Stimulated activated CD4-positive, alpha-beta T cell treated with anti-CD3 and anti-CD28 coated beads, Interleukin-1b, Interleukin-23, amount 100 ng/mL, for 1 hour (primary cell): ENCODE results near the gene RAB31.

ENCODE experiments used
- DNase-seq, 2 donors: peaks; one replicate each; pipeline ENCODE4 v3.0.0-alpha.2; 2020; ENCODE audit warnings: low read depth in 2 of 2

RAB31 gene

GRCh38 chr18:9817725-9818422, 109.8 kb downstream of the RAB31 start:
- DNase-seq: no peak

- DNase-seq: no peak
Measured at GRCh38 chr18:9818423-9818734, 110.3 kb downstream of the RAB31 start.

- DNase-seq: no peak
Measured at GRCh38 chr18:9820127-9820526, 112.0 kb downstream of the RAB31 start.

- DNase-seq: no peak
Measured at GRCh38 chr18:9820719-9821118, 112.6 kb downstream of the RAB31 start.

- no peak for DNase-seq
Measured at GRCh38 chr18:9822587-9823185, 114.6 kb downstream of the RAB31 start.

- no peak for DNase-seq
Measured at GRCh38 chr18:9823805-9824473, 115.8 kb downstream of the RAB31 start.

- DNase-seq: no peak
Measured at GRCh38 chr18:9824474-9824832, 116.4 kb downstream of the RAB31 start.

GRCh38 chr18:9824952-9825371, 116.9 kb downstream of the RAB31 start:
- DNase-seq: no peak

- no peak for DNase-seq
Measured at GRCh38 chr18:9825571-9826073, 117.5 kb downstream of the RAB31 start.

GRCh38 chr18:9826685-9827084, 118.6 kb downstream of the RAB31 start:
- no peak for DNase-seq

- DNase-seq: no peak
Measured at GRCh38 chr18:9827211-9827792, 119.2 kb downstream of the RAB31 start.

- no peak for DNase-seq
Measured at GRCh38 chr18:9827793-9828505, 119.8 kb downstream of the RAB31 start.

GRCh38 chr18:9828506-9829396, 120.7 kb downstream of the RAB31 start:
- no peak for DNase-seq

GRCh38 chr18:9829397-9829712, 121.3 kb downstream of the RAB31 start:
- DNase-seq: no peak

GRCh38 chr18:9831036-9831722, 123.1 kb downstream of the RAB31 start:
- no peak for DNase-seq

GRCh38 chr18:9831723-9832199, 123.7 kb downstream of the RAB31 start:
- DNase-seq: no peak

GRCh38 chr18:9832871-9833270, 124.8 kb downstream of the RAB31 start:
- DNase-seq: no peak

GRCh38 chr18:9834551-9834950, 126.5 kb downstream of the RAB31 start:
- DNase-seq: no peak

GRCh38 chr18:9835113-9835755, 127.1 kb downstream of the RAB31 start:
- DNase-seq: no peak

GRCh38 chr18:9835825-9836224, 127.7 kb downstream of the RAB31 start:
- no peak for DNase-seq
